Measurements from ENCODE around the gene AZIN2.

AZIN2 gene

GRCh38 chr1:33155877-33156538 lies 75.1 kb downstream of the AZIN2 start:
- no peak overlapping the region for H3K27ac ChIP-seq (ENCODE audit: low read length)
- no peaks in the 10 kb centered on the region for H3K9me3 ChIP-seq (ENCODE audit: insufficient read depth, low read length)
- H4K20me1 ChIP-seq (ENCODE audit: insufficient read depth, low read length): no peaks in the 10 kb centered on the region
- no peak overlapping the region for H3K9ac ChIP-seq (ENCODE audit: low read length)
- no peaks in the 10 kb centered on the region for H3K79me2 ChIP-seq (ENCODE audit: low read length)
- no peak overlapping the region for H3K4me3 ChIP-seq (ENCODE audit: low read length)
- H3K4me2 ChIP-seq (ENCODE audit: low read length): no peak overlapping the region
- no peak overlapping the region for H2AFZ ChIP-seq (ENCODE audit: low read depth, low read length)
- H3K36me3 ChIP-seq (replicated peaks; ENCODE audit: low read depth, low read length): no peaks in the 10 kb centered on the region
- TF ChIP-seq EZH2phosphoT487 (IDR thresholded peaks at IDR 0.05; ENCODE audit: low read depth): no peak
- no peak for TF ChIP-seq CTCF (IDR thresholded peaks at IDR 0.05; ENCODE audit: low read depth, low read length)
- H3K4me1 ChIP-seq (ENCODE audit: low read length): no peaks in the 10 kb centered on the region
- no peaks in the 10 kb centered on the region for H3K27me3 ChIP-seq (ENCODE audit: low read depth, low read length)

- no peaks in the 10 kb centered on the region for H3K27me3 ChIP-seq (ENCODE audit: low read depth, low read length)
- H3K27ac ChIP-seq (ENCODE audit: low read length): no peak overlapping the region
- no peak overlapping the region for H3K4me2 ChIP-seq (ENCODE audit: low read length)
- H4K20me1 ChIP-seq (ENCODE audit: insufficient read depth, low read length): no peaks in the 10 kb centered on the region
- no peaks in the 10 kb centered on the region for H3K9me3 ChIP-seq (ENCODE audit: insufficient read depth, low read length)
- H3K4me3 ChIP-seq (ENCODE audit: low read length): no peak overlapping the region
- no peaks in the 10 kb centered on the region for H3K79me2 ChIP-seq (ENCODE audit: low read length)
- H2AFZ ChIP-seq (ENCODE audit: low read depth, low read length): no peak overlapping the region
- TF ChIP-seq EZH2phosphoT487 (IDR thresholded peaks at IDR 0.05; ENCODE audit: low read depth): no peak
- TF ChIP-seq CTCF (IDR thresholded peaks at IDR 0.05; ENCODE audit: low read depth, low read length): no peak
- H3K4me1 ChIP-seq (ENCODE audit: low read length): no peaks in the 10 kb centered on the region
- H3K9ac ChIP-seq (ENCODE audit: low read length): no peak overlapping the region
- no peaks in the 10 kb centered on the region for H3K36me3 ChIP-seq (replicated peaks; ENCODE audit: low read depth, low read length)
Observed at GRCh38 chr1:33157131-33157530, 76.2 kb downstream of the AZIN2 start.

- H3K36me3 ChIP-seq (replicated peaks; ENCODE audit: low read depth, low read length): no peaks in the 10 kb centered on the region
- H2AFZ ChIP-seq (ENCODE audit: low read depth, low read length): no peak overlapping the region
- no peak for TF ChIP-seq EZH2phosphoT487 (IDR thresholded peaks at IDR 0.05; ENCODE audit: low read depth)
- TF ChIP-seq CTCF (IDR thresholded peaks at IDR 0.05; ENCODE audit: low read depth, low read length): no peak
- H3K4me3 ChIP-seq (ENCODE audit: low read length): no peak overlapping the region
- H3K79me2 ChIP-seq (ENCODE audit: low read length): no peaks in the 10 kb centered on the region
- no peak overlapping the region for H3K4me2 ChIP-seq (ENCODE audit: low read length)
- no peak overlapping the region for H3K9ac ChIP-seq (ENCODE audit: low read length)
- H3K4me1 ChIP-seq (ENCODE audit: low read length): no peaks in the 10 kb centered on the region
- H4K20me1 ChIP-seq (ENCODE audit: insufficient read depth, low read length): no peaks in the 10 kb centered on the region
- no peaks in the 10 kb centered on the region for H3K9me3 ChIP-seq (ENCODE audit: insufficient read depth, low read length)
- H3K27me3 ChIP-seq (ENCODE audit: low read depth, low read length): no peaks in the 10 kb centered on the region
- H3K27ac ChIP-seq (ENCODE audit: low read length): no peak overlapping the region
Observed at GRCh38 chr1:33158366-33158765, 77.4 kb downstream of the AZIN2 start.

- Histone ChIP-seq H3K9me3 (ENCODE audit: insufficient read depth, low read length) (no peaks in the 10 kb centered on the region), H3K36me3 (replicated peaks; ENCODE audit: low read depth, low read length) (no peaks in the 10 kb centered on the region), H3K4me2 (ENCODE audit: low read length) (no peak overlapping the region), H3K4me1 (ENCODE audit: low read length) (no peaks in the 10 kb centered on the region), H2AFZ (ENCODE audit: low read depth, low read length) (no peak overlapping the region), H3K9ac (ENCODE audit: low read length) (no peak overlapping the region), H3K79me2 (ENCODE audit: low read length) (no peaks in the 10 kb centered on the region), H3K27ac (ENCODE audit: low read length) (no peak overlapping the region), H3K4me3 (ENCODE audit: low read length) (no peak overlapping the region), H3K27me3 (ENCODE audit: low read depth, low read length) (no peaks in the 10 kb centered on the region), H4K20me1 (ENCODE audit: insufficient read depth, low read length) (no peaks in the 10 kb centered on the region)
- TF ChIP-seq CTCF (IDR thresholded peaks at IDR 0.05; ENCODE audit: low read depth, low read length) (no peak), EZH2phosphoT487 (IDR thresholded peaks at IDR 0.05; ENCODE audit: low read depth) (no peak)
Observed at GRCh38 chr1:33159577-33159976, 78.6 kb downstream of the AZIN2 start.
